Measurements from ENCODE around the gene CORT. TPM values are rescaled to one million over a fixed set of nuclear protein-coding genes. Genes with fewer than 3 reads are reported as not detected.
A peak's percentile ranks its signal among the peaks of the same experiment; 100 is the strongest.
"Not testable (repeated sequence)": the region's sequence is repeated elsewhere in the genome, so short reads cannot be mapped to it uniquely, and the experiment has no call there.

Gene CORT
- total RNA-seq = not detected

- 86 to 92% methylated on average over 10 of the region's 10 CpGs for WGBS, 2 donors
- intact Hi-C loops (cut with DNase I; ENCODE audit: low total_unique reads) = no loop called here
- no peak within 1 kb of the TSS for H3K4me3 ChIP-seq (ENCODE audit: low read depth, poor library complexity, severe bottlenecking)
- TF ChIP-seq POLR2A (IDR thresholded peaks at IDR 0.05) (no peak), CTCF (IDR thresholded peaks at IDR 0.05) (no peak)
- DNase-seq (ENCODE audit: low spot score in 2 of 2) = no peak
Measured at GRCh38 chr1:10449751-10450150, at the start of gene CORT. Gene CORT (plus strand): TSS chr1:10450031. CDS start chr1:10450224, 193 bp downstream.

GRCh38 chr1:10401281-10401680, 48.5 kb upstream of the CORT start:
- 64 to 79% methylated on average over 1 of the region's 1 CpG for WGBS, 2 donors
- no peak for TF ChIP-seq CTCF (IDR thresholded peaks at IDR 0.05)
- no peak for TF ChIP-seq POLR2A (IDR thresholded peaks at IDR 0.05)
- no peak for DNase-seq (ENCODE audit: low spot score in 2 of 2)
- no peak overlapping the region for H3K4me3 ChIP-seq (ENCODE audit: low read depth, poor library complexity, severe bottlenecking)
- intact Hi-C loops (cut with DNase I; ENCODE audit: low total_unique reads) = no loop called here

- no peak for TF ChIP-seq CTCF (IDR thresholded peaks at IDR 0.05)
- TF ChIP-seq POLR2A (IDR thresholded peaks at IDR 0.05) = no peak
- H3K4me3 ChIP-seq (ENCODE audit: low read depth, poor library complexity, severe bottlenecking) = no peak overlapping the region
- WGBS, 2 donors = 91 to 96% methylated on average over 9 of the region's 9 CpGs
- no peak for DNase-seq (ENCODE audit: low spot score in 2 of 2)
- intact Hi-C loops (cut with DNase I; ENCODE audit: low total_unique reads) = no loop called here
Measured at GRCh38 chr1:10402729-10403274, 47.0 kb upstream of the CORT start.

GRCh38 chr1:10407201-10407600, 42.6 kb upstream of the CORT start:
- WGBS, 2 donors = 83 to 85% methylated on average over 2 of the region's 2 CpGs
- DNase-seq (ENCODE audit: low spot score in 2 of 2) = no peak
- no peak overlapping the region for H3K4me3 ChIP-seq (ENCODE audit: low read depth, poor library complexity, severe bottlenecking)
- TF ChIP-seq CTCF (IDR thresholded peaks at IDR 0.05) (no peak), POLR2A (IDR thresholded peaks at IDR 0.05) (no peak)
- intact Hi-C loops (cut with DNase I; ENCODE audit: low total_unique reads) = no loop called here

GRCh38 chr1:10415211-10415930, 34.5 kb upstream of the CORT start:
- DNase-seq (ENCODE audit: low spot score in 2 of 2) = peak in 1 of 2 donors; percentile 28
- WGBS, 2 donors = 53 to 60% methylated on average over 6 of the region's 6 CpGs
- intact Hi-C loops (cut with DNase I; ENCODE audit: low total_unique reads) = no loop called here
- H3K4me3 ChIP-seq (ENCODE audit: low read depth, poor library complexity, severe bottlenecking) = no peak overlapping the region
- no peak for TF ChIP-seq POLR2A (IDR thresholded peaks at IDR 0.05)
- TF ChIP-seq CTCF (IDR thresholded peaks at IDR 0.05) = no peak

- intact Hi-C loops (cut with DNase I; ENCODE audit: low total_unique reads); DNase-seq (ENCODE audit: low spot score in 2 of 2); H3K4me3 ChIP-seq (ENCODE audit: low read depth, poor library complexity, severe bottlenecking): not testable (repeated sequence)
- 93 to 97% methylated on average over 1 of the region's 1 CpG for whole genome bisulfite sequencing, 2 donors
Measured at GRCh38 chr1:10415967-10416366, 33.9 kb upstream of the CORT start.

GRCh38 chr1:10418741-10419140, 31.1 kb upstream of the CORT start:
- intact Hi-C loops (cut with DNase I; ENCODE audit: low total_unique reads); DNase-seq (ENCODE audit: low spot score in 2 of 2): not testable (repeated sequence)
- WGBS, 2 donors = 93 to 94% methylated on average over 8 of the region's 8 CpGs

More at GRCh38 chr1:10418741-10419140, 31.1 kb upstream of the CORT start:
- not testable (repeated sequence) for H3K4me3 ChIP-seq (ENCODE audit: low read depth, poor library complexity, severe bottlenecking)
